Activated CD4-positive, alpha-beta T cell treated with anti-CD3 and anti-CD28 coated beads, Interleukin-2, amount 50 U/mL, for 1 hour (primary cell): ENCODE data around the gene ELP4.

ENCODE experiments used
- DNase-seq: peaks from one replicate; pipeline ENCODE4 v3.0.0-alpha.2; 2020

Gene ELP4

DNA sequence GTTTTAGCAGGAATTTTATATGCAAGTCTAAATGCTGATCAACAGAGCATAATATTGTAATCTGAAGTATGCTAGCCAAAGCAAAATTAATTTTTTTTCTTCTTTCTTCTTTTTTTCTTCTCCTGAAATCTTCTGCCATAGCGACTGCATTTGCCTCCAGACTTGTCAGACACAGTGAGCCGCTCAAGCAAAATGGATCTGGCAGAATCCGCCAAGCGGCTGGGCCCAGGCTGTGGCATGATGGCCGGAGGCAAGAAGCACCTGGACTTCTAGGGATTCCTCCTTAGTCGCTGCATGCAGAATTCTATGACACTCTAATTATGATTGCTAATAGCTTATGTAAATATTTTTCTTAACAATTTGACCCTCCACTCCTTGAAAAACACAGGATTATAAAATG lies 273.7 kb downstream of the ELP4 start:
- no peak for DNase-seq

DNA sequence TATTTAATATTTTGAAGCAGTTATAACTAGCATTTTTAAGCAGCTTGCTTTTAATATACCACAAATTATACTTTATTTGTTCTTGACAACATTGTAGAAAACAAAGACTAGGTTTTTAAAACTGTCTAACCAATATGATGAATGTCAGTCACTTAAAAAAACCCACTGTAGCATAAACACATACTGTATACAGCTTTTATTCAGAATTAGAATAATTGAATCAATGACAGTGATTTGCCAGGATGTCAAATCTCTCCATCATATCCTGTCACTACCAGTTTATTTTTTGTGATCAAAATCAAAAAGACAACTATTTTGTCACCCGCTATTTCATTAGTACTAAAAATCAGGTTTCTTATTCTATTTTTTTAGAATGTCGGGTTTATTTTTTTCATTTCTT lies 275.0 kb downstream of the ELP4 start:
- DNase-seq, result no peak

DNA sequence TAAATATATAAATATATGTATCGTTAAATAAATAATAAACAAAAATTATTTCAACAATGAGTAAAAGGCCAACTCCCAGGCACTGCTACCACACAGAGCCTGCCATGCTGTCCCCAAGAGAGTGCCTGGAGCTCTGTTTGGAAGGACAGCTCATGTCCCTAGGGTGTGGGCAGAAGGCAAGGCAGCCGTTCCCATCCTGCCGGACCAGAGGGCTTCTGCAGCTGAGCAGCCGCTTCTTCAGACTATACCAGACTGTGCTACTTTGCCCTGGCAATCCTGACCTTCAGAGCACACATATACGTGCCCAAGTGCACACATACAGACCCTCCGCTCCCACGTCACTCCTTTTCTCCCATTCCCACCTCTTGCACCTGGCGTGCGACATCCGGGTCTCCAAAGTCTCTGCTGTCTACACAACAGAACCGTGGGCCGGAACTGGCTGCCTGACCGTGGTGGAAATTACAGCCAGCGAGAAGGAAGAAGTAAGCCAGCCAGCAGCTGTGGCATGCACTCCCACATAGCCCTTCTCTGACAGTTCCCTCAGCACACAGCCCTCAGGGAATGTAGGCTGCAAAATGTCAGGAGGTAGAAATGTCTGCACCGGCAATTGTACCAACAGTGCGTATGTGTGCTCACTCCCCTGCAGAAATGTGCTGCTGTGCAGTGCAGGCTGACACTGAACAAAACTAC lies 277.6 kb downstream of the ELP4 start:
- DNase-seq, result no peak

DNA sequence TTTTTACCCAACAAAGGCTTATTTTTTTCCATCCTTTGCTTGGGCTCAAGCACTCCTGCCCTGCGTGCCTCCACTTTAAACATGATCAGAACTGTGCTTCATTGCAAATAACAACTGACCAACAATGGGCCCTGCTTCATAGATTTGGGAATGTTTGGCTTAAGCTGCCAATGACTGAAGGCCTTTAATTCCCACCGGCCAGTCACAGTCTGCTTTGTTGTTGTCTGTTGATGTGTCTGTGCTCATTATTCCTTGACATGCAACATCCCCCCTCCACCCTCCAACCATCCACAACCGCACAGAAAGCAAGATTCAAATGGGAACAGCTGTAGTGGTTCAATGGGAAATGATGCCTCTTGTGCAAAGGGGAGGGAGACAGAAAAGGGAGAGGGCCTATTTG lies 278.5 kb downstream of the ELP4 start:
- no peak for DNase-seq

DNA sequence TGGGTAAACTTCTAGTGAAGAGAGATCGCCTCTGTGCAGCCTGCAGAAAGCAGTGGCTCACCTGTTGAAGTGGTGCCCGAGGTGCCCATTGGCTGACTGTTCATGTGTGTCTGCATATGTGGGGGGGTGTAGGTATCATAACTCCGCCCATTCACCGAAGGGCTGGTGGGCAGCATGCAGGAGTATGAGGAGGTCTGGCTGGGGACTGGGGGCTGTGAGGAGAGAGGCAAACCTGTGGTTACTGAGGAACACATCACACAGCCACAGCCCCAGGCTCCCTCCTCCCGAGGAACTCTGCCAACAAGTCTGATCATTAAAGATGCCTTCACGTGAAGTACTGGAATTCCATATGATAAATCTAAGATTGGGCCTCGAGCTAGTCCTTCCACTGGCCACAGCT lies 281.1 kb downstream of the ELP4 start:
- no peak for DNase-seq

DNA sequence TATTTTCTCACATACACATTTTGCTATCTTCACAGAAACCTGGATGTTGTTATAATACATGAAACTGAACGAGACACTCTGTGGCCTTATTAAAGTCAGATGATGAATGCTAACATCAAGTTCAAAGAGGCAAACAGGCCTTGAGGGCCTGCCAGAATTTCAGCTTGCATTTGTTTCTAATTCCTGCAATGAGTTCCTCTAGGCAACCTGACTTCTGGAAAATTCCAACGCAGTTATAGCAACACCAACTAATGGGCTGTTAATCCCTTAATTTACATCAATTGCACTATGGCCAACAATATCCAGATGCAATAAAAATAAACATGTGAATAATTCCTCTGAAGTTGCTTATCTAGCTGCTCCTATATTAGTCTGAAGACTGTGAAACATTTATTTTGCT lies 282.5 kb downstream of the ELP4 start:
- DNase-seq, result no peak

DNA sequence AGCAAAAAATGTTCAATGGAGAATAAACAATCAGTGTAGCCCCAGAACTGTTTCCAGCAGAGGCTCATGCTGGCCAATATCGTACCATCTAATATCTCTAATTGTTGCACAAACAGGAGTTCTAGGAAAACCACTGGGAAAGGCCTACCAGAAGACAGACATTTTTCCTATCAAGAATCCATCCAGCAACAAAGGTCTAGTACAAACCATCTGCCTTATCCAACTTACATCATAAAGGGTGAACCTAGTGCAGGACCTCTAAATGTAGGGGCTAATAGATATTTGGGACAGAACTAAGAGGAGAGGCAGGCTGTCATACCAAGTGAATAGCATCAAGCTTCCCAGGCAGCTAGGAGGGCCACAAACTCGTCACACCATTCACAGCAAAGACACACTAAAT lies 282.9 kb downstream of the ELP4 start:
- no peak for DNase-seq

DNA sequence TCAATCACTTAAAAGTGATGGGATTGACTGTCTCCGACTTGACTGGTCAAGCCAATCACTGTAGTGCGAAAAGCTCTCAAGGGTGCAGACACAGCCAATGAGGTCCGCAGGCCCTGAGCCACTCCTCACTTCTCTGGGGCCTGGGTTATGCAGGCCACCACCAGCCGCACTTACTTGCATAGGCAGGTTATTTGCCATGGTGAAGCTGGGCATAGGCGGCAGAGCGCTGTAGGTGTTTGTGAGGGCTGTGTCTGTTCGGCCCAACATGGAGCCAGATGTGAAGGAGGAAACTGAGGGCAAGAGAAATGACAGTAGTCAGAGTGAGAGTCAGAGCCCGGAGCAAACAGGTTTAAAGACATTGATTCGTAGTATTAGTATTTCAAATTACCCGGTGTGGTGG lies 283.7 kb downstream of the ELP4 start:
- no peak for DNase-seq

DNA sequence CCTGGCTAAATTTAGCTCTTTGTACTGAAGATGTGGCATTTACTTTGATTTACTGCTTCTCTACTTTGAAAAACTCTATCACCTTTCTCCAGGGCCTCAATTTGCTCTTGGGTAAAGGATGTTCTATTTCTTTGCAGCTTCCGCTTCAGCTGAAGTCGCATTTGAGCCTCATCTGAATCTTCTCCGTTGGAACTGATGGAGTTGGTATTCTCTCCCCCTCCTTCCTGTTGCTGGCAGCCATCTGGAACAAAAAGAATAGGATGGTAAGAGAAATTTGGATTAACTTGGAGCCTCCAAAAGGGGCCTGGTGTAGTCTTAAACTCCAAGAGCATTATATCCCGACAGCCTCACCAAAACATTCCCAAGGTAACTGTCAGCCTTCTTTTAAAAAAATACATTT lies 285.0 kb downstream of the ELP4 start:
- DNase-seq, result no peak

DNA sequence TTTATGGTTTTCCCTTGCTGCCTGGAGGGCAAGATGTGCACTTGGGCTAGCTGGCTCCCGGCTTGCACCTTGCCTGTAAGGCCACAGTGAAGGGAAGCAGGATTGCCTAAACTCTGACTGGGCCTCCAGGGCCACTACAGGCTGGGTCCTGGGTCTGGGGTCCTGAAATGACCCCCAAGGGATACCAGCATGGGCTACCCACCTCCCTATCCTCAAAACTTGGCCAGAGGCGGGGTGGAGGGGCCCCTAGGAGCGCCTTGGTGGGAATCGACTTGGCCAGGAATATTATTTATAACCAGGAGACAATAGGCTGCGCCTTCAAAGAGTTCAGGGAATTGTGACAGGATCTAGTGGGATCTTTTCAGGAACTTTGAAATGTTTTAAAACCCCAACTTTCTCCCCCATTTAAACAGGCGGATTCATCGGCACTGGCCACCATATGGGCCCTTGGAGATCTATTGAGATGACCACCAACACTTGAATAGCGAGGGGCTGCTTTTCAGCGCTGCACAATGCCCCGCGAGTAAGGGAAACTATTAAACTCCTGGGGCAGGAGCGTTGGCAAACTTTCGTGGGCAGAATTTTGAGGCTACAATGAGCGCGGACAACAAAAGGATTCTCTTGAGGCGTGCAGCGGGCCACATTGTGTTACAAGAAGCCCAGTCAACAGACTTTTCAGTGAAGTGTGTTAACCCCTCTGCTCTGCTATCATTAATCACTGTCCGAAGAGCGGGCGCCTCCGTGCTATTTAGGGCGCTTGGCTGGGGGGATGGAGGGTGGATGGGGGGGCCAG lies 286.3 kb downstream of the ELP4 start:
- no peak for DNase-seq

DNA sequence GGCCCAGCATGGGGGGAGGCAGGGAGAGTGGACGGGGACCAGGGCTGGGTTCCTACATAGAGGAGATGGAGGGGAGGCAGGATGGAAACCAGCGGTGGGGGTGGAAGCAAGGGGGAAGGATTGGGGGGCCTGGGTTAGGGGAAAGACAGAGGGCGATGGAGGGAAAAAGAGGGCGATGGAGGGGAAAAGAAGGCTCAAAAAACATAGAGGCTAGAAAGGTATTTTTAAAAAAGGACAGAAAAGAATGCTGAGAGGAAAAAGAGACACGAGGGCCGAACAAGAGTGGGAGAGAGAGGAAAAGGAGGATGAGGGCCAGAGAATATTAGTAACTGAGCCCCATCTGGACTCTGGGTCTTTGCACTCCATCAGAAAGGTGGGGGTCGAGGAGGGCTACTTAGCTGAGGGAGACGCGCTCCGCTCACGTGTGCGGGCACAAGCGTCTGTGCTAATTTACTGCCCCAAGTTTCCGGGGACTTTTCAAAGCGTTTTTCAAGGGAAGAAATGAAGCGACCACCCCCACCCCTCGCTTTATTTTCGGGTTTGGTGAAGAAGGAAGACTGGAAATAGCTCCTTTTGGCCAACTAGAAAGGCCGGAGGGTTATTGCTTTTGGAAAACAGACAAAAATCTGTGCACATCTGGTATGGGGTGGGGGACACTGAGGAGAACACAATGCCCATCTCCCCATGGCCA lies 287.1 kb downstream of the ELP4 start:
- no peak for DNase-seq

DNA sequence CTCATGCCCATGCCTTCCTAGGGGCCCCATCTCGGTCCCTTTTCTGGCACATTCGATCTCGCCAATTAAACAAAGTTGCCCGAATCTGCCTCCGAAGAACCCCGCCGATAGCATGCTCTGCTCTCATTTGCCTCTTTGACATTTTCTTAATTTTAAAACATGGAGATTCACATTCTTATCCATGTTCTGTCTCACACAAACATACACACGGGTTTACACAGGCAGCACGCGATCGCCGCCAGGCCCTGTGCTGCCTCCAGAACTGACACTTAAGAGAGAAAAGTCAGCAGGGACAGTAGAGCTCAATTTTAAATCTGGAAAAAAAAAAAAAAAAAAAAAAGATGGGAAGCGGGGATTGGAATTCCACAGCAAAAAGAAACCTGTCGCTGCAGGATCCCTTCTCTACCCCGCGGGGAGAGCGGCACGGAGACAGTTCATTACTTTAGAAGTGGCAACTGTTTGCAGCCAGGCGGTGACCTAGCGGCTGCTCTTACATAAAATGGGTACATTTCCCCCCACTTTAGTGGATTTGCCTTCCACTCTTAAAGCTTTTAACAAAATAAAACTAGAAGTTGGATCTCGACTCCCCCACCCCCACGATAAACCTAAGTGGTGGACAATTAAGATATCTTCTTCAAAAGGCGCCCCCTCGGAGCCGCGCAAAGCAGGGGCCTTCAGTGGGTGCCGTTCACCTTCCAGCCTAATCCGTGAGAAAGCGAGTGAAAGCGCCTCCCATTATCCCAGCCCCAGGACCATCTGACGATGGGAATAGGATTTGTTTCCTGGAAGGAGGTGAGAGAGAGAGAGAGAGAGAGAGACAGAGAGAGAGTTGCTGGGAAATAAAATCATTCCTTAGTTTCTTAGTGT lies 287.9 kb downstream of the ELP4 start:
- no peak for DNase-seq

DNA sequence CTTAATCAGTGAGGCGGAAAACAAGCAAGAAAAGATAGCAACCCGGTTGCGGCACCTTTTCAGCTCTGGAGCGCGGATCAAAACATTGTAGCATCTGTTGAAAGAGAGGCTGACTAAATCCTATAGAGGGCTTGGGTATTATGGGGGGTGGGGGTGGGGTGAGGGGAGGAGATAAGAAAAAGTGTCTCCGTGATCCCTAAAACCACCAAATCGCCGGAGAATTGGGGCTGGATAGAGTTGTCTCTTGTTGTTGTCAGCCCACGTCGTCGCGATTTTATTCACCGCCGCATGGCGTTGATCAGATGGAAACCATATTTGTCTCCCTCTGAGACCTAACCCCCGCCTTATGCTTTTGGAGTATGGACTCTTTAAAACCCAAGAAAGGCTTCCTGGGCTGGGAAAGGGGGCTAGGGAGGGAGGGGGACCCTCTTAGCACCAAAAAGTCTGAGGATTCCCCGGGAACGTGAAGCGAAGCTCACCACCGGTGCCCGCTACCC lies 288.5 kb downstream of the ELP4 start:
- no peak for DNase-seq

DNA sequence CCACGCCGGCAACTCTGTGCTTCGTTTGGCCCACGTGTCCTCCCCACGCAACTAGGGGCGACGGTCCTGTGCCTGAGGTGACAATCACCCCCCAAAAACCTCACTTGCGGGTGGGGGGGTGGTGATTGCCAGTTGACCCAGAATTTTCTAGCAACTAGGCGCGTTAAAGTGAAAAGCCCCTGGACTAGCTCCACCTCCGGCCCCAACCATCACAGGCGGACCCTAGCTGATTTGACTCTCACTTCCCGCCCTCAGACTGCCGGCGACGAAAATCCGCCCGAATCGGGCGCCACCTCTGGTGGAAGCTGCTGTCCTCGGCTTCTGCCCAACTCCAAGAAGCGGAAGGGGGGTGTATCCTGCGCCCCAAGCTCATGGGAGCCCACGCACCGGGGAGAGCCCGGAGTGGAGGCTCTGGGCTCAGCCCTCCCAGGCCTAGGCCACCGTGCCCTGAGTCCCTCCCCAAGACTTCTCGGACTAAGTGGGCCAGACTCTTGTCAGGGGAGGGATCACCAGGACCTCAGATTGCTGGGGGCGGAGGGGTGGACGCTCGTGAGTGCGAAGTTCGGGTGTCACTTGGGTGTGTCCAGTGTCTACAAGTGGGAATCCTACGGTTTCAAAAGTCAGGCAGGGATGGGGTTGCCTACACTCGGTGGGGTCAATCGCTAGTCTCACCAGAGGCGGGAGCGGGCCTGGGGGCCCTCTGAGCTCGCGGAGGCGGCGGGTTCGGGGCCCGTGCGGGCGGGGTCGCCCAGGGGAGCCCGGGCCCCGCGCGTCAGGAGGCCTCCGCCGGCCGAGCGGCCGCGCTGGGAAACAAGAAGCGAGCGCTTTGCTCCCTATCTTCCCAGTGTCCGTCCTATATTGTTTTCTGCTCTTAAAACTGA lies 289.2 kb downstream of the ELP4 start:
- DNase-seq, result no peak

DNA sequence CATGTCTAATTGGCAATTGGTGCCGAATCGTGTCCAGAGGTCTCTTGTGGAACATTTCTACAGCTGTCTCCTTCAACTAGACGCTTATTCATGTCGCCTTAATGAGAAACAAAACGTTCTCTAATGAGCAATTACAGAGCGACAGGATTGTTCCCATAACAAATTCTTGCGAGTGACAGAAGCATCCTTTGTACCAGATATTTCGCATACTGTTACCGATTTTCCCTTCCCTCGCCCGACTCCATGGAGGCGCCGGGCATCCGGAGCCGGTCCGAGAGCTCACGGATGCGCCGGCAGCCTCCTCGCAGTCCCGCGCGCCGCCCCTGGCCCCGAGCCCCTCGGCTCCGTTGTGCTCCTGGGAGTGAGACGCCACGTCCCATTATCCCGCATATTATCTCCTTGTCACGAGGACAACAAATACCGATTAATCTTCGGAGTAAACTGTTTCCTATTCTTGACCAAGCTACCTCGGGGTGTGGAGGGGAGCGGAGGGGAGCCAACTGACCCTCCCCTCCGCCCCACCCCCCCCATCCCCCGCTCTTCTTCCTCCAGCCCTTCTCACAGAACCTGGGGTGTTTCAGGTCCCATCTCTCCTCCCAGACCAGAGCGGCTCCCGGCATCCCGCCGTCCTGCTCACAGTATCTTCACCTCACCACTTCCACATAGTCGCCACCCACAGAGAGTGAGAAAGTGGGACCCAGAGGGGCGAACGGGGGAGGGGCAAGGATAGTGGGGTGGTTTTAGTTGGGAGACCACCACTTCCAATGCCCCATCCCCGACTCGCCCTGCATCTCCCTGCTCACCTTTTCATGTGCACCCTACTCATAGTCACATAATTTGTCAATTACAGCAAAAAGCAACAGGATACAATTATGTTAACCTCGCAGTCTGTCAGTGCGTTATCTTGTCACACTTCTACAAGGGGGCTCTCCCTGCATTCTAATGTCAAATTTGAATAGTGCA lies 290.1 kb downstream of the ELP4 start:
- DNase-seq, result no peak

DNA sequence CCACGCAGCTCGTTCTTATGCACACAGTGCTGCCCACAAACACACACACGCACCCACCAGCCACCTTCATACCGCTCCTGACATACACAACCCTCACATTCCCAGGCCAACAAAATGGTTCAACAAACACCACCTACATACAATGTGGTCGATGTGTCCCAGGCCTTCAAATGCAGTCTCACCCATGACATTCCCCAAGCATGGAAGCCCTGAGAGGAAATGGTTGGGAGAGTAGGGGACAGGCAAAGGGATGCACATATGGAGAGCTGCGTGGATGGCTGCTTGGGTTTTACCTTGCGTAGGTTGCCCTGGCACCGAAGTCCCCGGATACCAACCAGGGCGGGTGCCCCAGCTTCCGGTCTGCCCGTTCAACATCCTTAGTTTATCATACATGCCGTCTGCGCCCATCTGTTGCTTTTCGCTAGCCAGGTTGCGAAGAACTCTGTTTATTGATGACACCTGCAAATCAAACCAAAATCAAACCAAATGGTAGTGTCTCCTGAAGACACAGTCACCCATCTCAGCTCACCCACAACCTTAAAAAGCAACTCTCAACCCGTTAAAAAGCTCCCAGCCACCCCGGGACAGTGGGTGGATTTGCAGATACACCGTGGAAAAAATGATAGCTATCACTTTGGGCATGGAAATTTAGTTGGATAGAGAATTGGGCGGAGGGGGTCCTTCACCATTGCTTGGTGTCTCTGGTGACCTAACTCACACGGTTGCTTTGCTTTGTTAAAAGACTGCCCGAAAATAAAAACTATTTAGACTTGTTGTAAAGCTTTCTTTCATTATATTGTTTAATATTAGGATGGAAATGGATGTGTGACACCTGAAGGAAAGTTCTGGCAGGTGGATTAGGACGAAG lies 291.1 kb downstream of the ELP4 start:
- DNase-seq, result no peak

DNA sequence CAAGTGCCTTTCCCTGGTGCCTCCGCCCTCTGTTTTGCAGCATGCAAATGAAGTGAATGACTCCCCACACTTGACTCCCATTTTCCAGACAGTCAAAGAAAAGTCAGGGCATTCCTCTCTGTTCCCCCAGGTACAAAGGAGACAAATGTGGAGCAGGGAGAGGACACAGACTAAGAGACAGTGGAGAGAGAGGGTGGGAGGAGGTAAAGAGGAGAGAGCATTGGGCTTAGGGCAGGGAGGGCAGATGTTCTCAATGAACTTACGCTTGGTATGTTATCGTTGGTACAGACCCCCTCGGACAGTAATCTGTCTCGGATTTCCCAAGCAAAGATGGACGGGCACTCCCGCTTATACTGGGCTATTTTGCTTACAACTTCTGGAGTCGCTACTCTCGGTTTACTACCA lies 291.7 kb downstream of the ELP4 start:
- no peak for DNase-seq

DNA sequence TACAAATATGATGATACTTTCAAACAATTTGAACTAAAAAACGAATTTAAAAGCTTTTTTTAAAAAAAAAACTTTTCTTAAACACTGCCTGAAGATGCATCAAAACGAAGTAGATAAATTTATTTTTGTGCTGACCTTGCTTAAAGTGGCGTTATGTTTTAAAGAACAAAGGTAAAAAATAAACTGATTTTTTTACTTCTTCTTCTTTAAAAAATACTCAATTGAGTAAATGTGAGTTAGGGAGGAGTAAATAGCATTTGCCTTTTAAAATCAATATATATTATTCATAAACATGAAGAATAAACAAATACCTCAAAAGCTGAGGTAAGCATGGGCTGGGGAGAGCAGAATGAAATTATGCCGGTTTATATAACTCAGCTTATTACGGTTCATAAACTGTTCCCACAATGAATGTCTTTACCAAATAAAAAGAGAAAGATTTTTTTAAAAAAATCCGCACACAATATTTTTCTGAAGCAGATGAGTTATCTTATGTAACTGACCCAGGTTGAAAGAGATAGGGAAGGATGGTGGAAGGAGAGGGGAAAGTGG lies 292.5 kb downstream of the ELP4 start:
- DNase-seq, result no peak

DNA sequence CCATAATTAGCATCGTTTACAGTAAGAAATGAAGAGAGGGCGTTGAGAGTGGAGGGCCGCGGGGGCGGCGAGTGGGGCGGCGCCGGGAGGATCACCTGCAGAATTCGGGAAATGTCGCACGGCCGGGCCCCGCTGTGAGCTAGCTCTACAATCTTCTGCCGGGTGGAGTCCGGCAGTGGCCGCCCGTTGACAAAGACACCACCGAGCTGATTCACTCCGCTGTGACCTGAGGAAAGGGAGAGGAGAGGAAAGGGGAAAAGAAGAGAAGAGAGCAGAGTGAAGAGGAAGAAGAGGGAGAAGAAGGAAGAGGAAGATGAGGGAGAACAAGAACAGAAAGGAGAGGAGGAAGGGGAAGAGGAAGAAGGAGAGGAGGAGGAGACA lies 293.0 kb downstream of the ELP4 start:
- no peak for DNase-seq
